OCI-LY1 (cell line): ENCODE results near the gene NFAM1.

Experiments
- H2AFZ ChIP-seq: fragments of 200-600 bp; sonication (generic), shearing (Covaris generic); 2 replicates; pipeline ENCODE4 v1.6.0; 2014; ENCODE audit warnings: antibody characterized with exemption, mild to moderate bottlenecking, low read length
- H3F3A ChIP-seq: fragments of 200-600 bp; sonication (generic), shearing (Covaris generic); 2 replicates; pipeline ENCODE4 v1.6.0; 2014; ENCODE audit warnings: mild to moderate bottlenecking, antibody characterized with exemption, low read length, moderate library complexity; ENCODE audit not compliant: insufficient read depth
- H3K27ac ChIP-seq: fragments of 200-600 bp; sonication (generic); 2 replicates; pipeline ENCODE4 v1.5.1; 2014; ENCODE audit warnings: low read length, mixed run types, mild to moderate bottlenecking, low read depth; ENCODE audit not compliant: poor library complexity, severe bottlenecking
- H3K27me3 ChIP-seq: fragments of 200-600 bp; sonication (generic); 2 replicates; pipeline ENCODE4 v1.6.0; 2014; ENCODE audit warnings: antibody characterized with exemption, mild to moderate bottlenecking, low read length, moderate library complexity; ENCODE audit not compliant: insufficient read depth
- H3K36me3 ChIP-seq: fragments of 200-600 bp; sonication (generic); 2 replicates; pipeline ENCODE4 v1.6.1; 2014; ENCODE audit warnings: mild to moderate bottlenecking, antibody characterized with exemption, low read length, moderate library complexity, mixed read lengths; ENCODE audit not compliant: insufficient read depth
- H3K4me1 ChIP-seq: fragments of 200-600 bp; sonication (generic); 2 replicates; pipeline ENCODE4 v1.5.1; 2014; ENCODE audit warnings: mild to moderate bottlenecking, low read length, moderate library complexity; ENCODE audit not compliant: insufficient read depth, severe bottlenecking
- H3K4me2 ChIP-seq: fragments of 200-600 bp; sonication (generic), shearing (Covaris generic); 2 replicates; pipeline ENCODE4 v1.6.1; 2014; ENCODE audit warnings: low read length
- H3K4me3 ChIP-seq: fragments of 200-600 bp; sonication (generic); 2 replicates; pipeline ENCODE4 v1.5.1; 2014; ENCODE audit warnings: low read length, low read depth, mild to moderate bottlenecking, mixed read lengths; ENCODE audit not compliant: poor library complexity, severe bottlenecking
- H3K79me2 ChIP-seq: fragments of 200-600 bp; shearing (Covaris generic); 2 replicates; pipeline ENCODE4 v1.6.1; 2016; ENCODE audit warnings: mixed run types, low read length, mixed read lengths; ENCODE audit not compliant: insufficient read depth
- H3K9ac ChIP-seq: fragments of 200-600 bp; sonication (generic), shearing (Covaris generic); 2 replicates; pipeline ENCODE4 v1.6.1; 2014; ENCODE audit warnings: mild to moderate bottlenecking, low read length, mixed read lengths
- H3K9me2 ChIP-seq: fragments of 200-600 bp; sonication (generic), shearing (Covaris generic); 2 replicates; pipeline ENCODE4 v1.6.1; 2014; ENCODE audit warnings: low read depth, mild to moderate bottlenecking, low read length, mixed read lengths
- H3K9me3 ChIP-seq: fragments of 200-600 bp; shearing (Covaris generic); 2 replicates; pipeline ENCODE4 v1.6.1; 2014; ENCODE audit warnings: low read length, mixed read lengths
- H4K20me1 ChIP-seq: fragments of 200-600 bp; sonication (generic), shearing (Covaris generic); 2 replicates; pipeline ENCODE4 v1.6.0; 2016; ENCODE audit warnings: mild to moderate bottlenecking, low read length; ENCODE audit not compliant: insufficient read depth
- EZH2 ChIP-seq: fragments of 200-600 bp; sonication (generic), shearing (Covaris generic); IDR thresholded peaks from 2 replicates; pipeline ENCODE4 v1.8.0; 2017; ENCODE audit warnings: borderline replicate concordance, mixed run types, mild to moderate bottlenecking, antibody characterized with exemption, low read length, moderate library complexity, mixed read lengths
- TF ChIP-seq, protein P1 (sequence below): fragments of 200-600 bp; sonication (generic), shearing (Covaris generic); IDR thresholded peaks from 2 replicates; pipeline ENCODE4 v1.5.1; 2017; ENCODE audit warnings: mild to moderate bottlenecking, antibody characterized with exemption, low read length, moderate library complexity, mixed read lengths

NFAM1 gene

DNA sequence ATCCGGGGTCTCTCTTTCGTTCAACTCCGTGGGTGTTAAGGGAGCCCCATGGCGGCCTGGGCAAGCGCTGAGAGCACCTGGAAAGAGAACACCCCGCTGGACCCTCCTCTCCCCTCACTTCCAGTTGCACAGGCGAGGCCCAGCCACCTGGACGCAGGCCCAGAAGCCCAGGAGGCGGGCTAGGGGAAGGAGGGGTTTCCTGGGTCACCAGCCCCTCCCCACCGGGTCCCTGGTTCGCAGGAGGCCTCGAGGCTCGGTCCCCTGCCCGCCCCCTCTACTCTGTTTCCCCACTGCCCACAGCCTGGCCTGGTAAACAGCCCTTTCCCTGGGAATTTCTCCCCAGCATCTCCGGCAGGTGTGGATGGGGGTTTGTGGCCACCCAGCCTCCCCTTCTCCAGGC lies 8.5 kb upstream of the NFAM1 start:
- H3K4me2 ChIP-seq: no peak overlapping the region
- no peak overlapping the region for H2AFZ ChIP-seq
- H3K9me2 ChIP-seq: no peaks in the 10 kb centered on the region
- no peaks in the 10 kb centered on the region for H3K9me3 ChIP-seq
- no peak overlapping the region for H3K4me3 ChIP-seq
- H3K4me1 ChIP-seq: peaks cover 32% of the 10 kb centered on the region
- H3K27me3 ChIP-seq: peaks cover 15% of the 10 kb centered on the region; the same call in 1 of the 2 replicates
- no peak overlapping the region for H3K9ac ChIP-seq
- no peaks in the 10 kb centered on the region for H4K20me1 ChIP-seq
- H3K79me2 ChIP-seq: no peaks in the 10 kb centered on the region
- no peak overlapping the region for H3K27ac ChIP-seq
- no peaks in the 10 kb centered on the region for H3F3A ChIP-seq
- TF ChIP-seq, protein P1, sequence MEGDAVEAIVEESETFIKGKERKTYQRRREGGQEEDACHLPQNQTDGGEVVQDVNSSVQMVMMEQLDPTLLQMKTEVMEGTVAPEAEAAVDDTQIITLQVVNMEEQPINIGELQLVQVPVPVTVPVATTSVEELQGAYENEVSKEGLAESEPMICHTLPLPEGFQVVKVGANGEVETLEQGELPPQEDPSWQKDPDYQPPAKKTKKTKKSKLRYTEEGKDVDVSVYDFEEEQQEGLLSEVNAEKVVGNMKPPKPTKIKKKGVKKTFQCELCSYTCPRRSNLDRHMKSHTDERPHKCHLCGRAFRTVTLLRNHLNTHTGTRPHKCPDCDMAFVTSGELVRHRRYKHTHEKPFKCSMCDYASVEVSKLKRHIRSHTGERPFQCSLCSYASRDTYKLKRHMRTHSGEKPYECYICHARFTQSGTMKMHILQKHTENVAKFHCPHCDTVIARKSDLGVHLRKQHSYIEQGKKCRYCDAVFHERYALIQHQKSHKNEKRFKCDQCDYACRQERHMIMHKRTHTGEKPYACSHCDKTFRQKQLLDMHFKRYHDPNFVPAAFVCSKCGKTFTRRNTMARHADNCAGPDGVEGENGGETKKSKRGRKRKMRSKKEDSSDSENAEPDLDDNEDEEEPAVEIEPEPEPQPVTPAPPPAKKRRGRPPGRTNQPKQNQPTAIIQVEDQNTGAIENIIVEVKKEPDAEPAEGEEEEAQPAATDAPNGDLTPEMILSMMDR: no peak
- no peak for TF ChIP-seq EZH2
- no peaks in the 10 kb centered on the region for H3K36me3 ChIP-seq

DNA sequence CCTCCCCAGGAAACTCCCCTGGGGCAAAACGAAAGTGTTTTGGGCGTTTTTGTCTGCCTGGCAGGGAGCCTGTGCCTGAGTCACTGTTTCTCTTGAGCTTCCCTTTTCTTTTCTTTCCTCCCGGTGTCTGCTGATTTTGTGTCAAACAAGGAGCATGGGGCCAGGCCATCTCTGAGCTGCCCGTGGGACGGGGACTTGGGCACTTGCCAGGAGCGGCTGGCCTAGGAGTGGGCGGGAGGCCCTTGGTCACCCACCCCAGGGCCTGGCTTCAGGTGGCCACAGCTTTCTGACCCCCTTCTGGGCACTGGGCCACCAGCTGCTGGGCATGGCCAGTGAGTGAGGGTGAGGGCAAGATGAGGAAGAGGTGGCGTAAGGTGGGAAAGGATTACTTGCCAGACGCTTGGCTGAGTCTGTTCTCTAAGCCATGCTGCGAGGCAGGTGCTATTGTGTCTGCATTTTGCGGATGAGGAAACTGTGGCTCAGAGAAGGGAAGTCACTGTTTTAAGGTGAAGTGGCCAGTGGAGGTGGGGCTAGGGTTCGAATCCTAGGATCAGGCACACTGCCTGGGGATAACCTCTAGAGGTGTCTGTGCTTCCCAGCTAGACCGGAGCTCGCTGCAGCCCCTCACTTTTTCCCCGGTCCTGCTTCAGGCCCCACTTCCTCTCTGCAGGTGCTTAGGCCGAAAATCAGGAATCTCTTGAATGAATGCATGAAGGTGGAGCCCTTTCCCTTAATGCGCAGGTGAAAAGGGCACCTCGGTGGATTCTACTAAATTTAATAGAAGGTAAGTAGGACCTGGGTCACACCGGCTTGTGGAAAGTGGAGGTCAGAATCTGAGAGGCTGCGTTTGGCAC lies 7.8 kb upstream of the NFAM1 start:
- H3K27ac ChIP-seq: no peak overlapping the region
- H3K9ac ChIP-seq: no peak overlapping the region
- no peak overlapping the region for H3K4me3 ChIP-seq

DNA sequence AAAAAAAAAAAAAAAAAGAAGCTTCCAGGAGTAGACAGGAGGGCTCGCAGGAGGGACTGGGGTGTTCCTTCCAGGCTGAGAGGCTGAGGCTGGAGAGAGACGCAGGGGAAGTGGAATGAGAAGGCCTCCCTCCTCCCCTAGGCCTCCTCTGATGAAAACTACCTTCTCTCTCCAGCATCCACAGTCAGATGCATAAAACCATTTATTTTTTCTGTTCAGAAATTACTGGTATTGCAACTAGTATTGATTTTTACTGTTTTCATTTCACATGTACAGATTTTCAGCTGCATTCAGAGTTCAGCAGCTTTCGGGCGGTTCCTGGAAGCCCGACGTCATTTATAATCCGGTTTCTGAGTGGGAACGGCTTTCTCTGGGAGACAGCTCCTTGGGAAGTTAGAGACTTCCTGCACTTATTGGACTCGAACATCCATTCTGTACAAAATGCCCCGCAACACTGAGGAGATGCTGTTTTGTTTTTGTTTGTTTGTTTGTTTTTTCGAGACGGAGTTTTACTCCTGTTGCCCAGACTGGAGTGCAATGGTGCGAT lies 6.9 kb upstream of the NFAM1 start:
- no peak overlapping the region for H3K9ac ChIP-seq
- H3K4me3 ChIP-seq: no peak overlapping the region
- H3K4me2 ChIP-seq: no peak overlapping the region
- H3F3A ChIP-seq: no peaks in the 10 kb centered on the region
- H3K36me3 ChIP-seq: no peaks in the 10 kb centered on the region
- no peaks in the 10 kb centered on the region for H3K9me3 ChIP-seq
- peaks cover 15% of the 10 kb centered on the region; the same call in 1 of the 2 replicates for H3K27me3 ChIP-seq
- TF ChIP-seq EZH2: no peak
- TF ChIP-seq, protein P1: no peak
- no peaks in the 10 kb centered on the region for H3K9me2 ChIP-seq
- H4K20me1 ChIP-seq: no peaks in the 10 kb centered on the region
- no peak overlapping the region for H3K27ac ChIP-seq
- H3K79me2 ChIP-seq: no peaks in the 10 kb centered on the region
- H2AFZ ChIP-seq: no peak overlapping the region
- H3K4me1 ChIP-seq: peaks cover 23% of the 10 kb centered on the region

More for the DNA sequence above, 7.8 kb upstream of the NFAM1 start:
- TF ChIP-seq, protein P1: no peak
- TF ChIP-seq EZH2: no peak
- no peaks in the 10 kb centered on the region for H3K79me2 ChIP-seq
- H3K27me3 ChIP-seq: peaks cover 15% of the 10 kb centered on the region; the same call in 1 of the 2 replicates
- no peaks in the 10 kb centered on the region for H3K36me3 ChIP-seq
- no peaks in the 10 kb centered on the region for H3K9me2 ChIP-seq
- H4K20me1 ChIP-seq: no peaks in the 10 kb centered on the region
- peaks cover 32% of the 10 kb centered on the region for H3K4me1 ChIP-seq
- no peak overlapping the region for H2AFZ ChIP-seq
- no peaks in the 10 kb centered on the region for H3F3A ChIP-seq
- H3K4me2 ChIP-seq: peak overlapping the region; percentile 33
- H3K9me3 ChIP-seq: no peaks in the 10 kb centered on the region
